ENCODE data around the gene GAA.

- TF ChIP-seq CTCF (IDR thresholded peaks at IDR 0.05; ENCODE audit: insufficient read depth, low read depth, low read length) (no peak), EZH2 (IDR thresholded peaks at IDR 0.05; ENCODE audit: insufficient read depth, low read length) (no peak)
These were observed 45.0 kb downstream of the GAA start for GRCh38 chr17:80146121-80147034.
